Vagina (tissue), 2 donors: ENCODE measurements around the gene LRRC45. TPM values are rescaled to one million over a fixed set of nuclear protein-coding genes. Genes with fewer than 3 reads are reported as not detected.

ENCODE experiments used
- DNase-seq, 2 donors: peaks; one replicate each; pipeline ENCODE4 v3.0.0-alpha.2; 2017; ENCODE audit errors: extremely low spot score in 2 of 2
- H3K27ac ChIP-seq: fragments of 200-600 bp; sonication (generic); one replicate; pipeline ENCODE4 v1.5.1; 2019
- H3K27me3 ChIP-seq: fragments of 200-600 bp; sonication (generic); one replicate; pipeline ENCODE4 v1.5.1; 2019
- H3K36me3 ChIP-seq, 2 donors: fragments of 200-600 bp; sonication (generic); one replicate each; pipeline ENCODE4 v1.5.1; 2017 to 2019
- H3K4me1 ChIP-seq: fragments of 200-600 bp; sonication (generic); one replicate; pipeline ENCODE4 v1.5.1; 2019
- H3K4me3 ChIP-seq, 2 donors: fragments of 200-600 bp; sonication (generic); 1 replicate in 1 of 2; 2 replicates in 1 of 2; pipeline ENCODE4 v1.5.1; 2016 to 2019
- H3K9me3 ChIP-seq: fragments of 200-600 bp; sonication (generic); one replicate; pipeline ENCODE4 v1.5.1; 2019
- CTCF ChIP-seq, 3 experiments: fragments of 450-650 bp in 2 of 3; fragments of 200-600 bp in 1 of 3; sonication (generic) in 1 of 3; IDR thresholded peaks; one replicate each; pipeline ENCODE4 v1.5.1; 2017 to 2019; ENCODE audit warnings: antibody characterized with exemption in 3 of 3, mild to moderate bottlenecking in 2 of 3, moderate library complexity in 2 of 3
- POLR2A ChIP-seq, 2 donors: fragments of 450-650 bp; IDR thresholded peaks; one replicate each; pipeline ENCODE4 v1.6.1; 2017; ENCODE audit warnings: antibody characterized with exemption in 2 of 2, mild to moderate bottlenecking in 2 of 2, moderate library complexity in 2 of 2
- POLR2AphosphoS5 ChIP-seq, 2 donors: sonication (generic); formaldehyde crosslinking; IDR thresholded peaks; one replicate each; pipeline ENCODE4 v1.9.0; 2017; ENCODE audit warnings: antibody characterized with exemption in 2 of 2, mild to moderate bottlenecking in 2 of 2, low read depth in 1 of 2; ENCODE audit not compliant: insufficient read depth in 1 of 2
- intact Hi-C: fragments of 100-400 bp; cut with DNase I; formaldehyde crosslinking; loops from one replicate; pipeline ENCODE4 v1.15.1; 2023
- total RNA-seq: library from RNA; depleted of rRNA; stranded (reverse); fragments of >200 nt; gene quantifications from one replicate; pipeline ENCODE4 v1.2.3, GENCODE V29; 2016

The LRRC45 gene
- total RNA-seq, 1 donor from 2014 or later: 14.0 TPM

GRCh38 chr17:82010575-82011525 is 12.3 kb upstream of the LRRC45 start:
- Histone ChIP-seq H3K4me1 (peaks cover 49% of the 10 kb centered on the region), H3K27ac (no peak overlapping the region), H3K36me3 (no peaks in the 10 kb centered on the region), H3K9me3 (no peaks in the 10 kb centered on the region), H3K27me3 (no peaks in the 10 kb centered on the region), H3K4me3 (no peak overlapping the region)
- no peak for DNase-seq
- intact Hi-C loops: loop anchor here (5.0 kb wide), 1 partner anchor 49 kb away; the partner anchor contains the start of gene NOTUM
- TF ChIP-seq POLR2AphosphoS5 (IDR thresholded peaks at IDR 0.05; ENCODE audit: insufficient read depth in 1 of 2, low read depth in 1 of 2) (no peak), CTCF (IDR thresholded peaks at IDR 0.05) (no peak), POLR2A (IDR thresholded peaks at IDR 0.05) (no peak)

GRCh38 chr17:82011617-82012187 is 11.4 kb upstream of the LRRC45 start:
- intact Hi-C loops: loop anchor here (5.0 kb wide), 1 partner anchor 49 kb away; the partner anchor contains the start of gene NOTUM
- Histone ChIP-seq H3K4me3 (no peak overlapping the region), H3K9me3 (no peaks in the 10 kb centered on the region), H3K27me3 (no peaks in the 10 kb centered on the region), H3K36me3 (no peaks in the 10 kb centered on the region), H3K4me1 (peaks cover 40% of the 10 kb centered on the region), H3K27ac (no peak overlapping the region)
- no peak for DNase-seq
- TF ChIP-seq POLR2AphosphoS5 (IDR thresholded peaks at IDR 0.05; ENCODE audit: insufficient read depth in 1 of 2, low read depth in 1 of 2): no peak
- no peak for TF ChIP-seq POLR2A (IDR thresholded peaks at IDR 0.05)
- TF ChIP-seq CTCF (IDR thresholded peaks at IDR 0.05): no peak

- peak overlapping the region; percentile 75 for H3K27ac ChIP-seq
- no peak overlapping the region for H3K4me3 ChIP-seq
Measured at GRCh38 chr17:82012261-82012639, 10.9 kb upstream of the LRRC45 start.

GRCh38 chr17:82012640-82013295 is 10.3 kb upstream of the LRRC45 start:
- intact Hi-C loops: loop anchor here (5.0 kb wide), 1 partner anchor 50 kb away; the partner anchor contains the start of gene NOTUM
- TF ChIP-seq POLR2AphosphoS5 (IDR thresholded peaks at IDR 0.05; ENCODE audit: insufficient read depth in 1 of 2, low read depth in 1 of 2): no peak
- TF ChIP-seq CTCF (IDR thresholded peaks at IDR 0.05): no peak
- no peak for TF ChIP-seq POLR2A (IDR thresholded peaks at IDR 0.05)
- Histone ChIP-seq H3K27ac (peak overlapping the region; percentile 75), H3K27me3 (no peaks in the 10 kb centered on the region), H3K36me3 (no peaks in the 10 kb centered on the region), H3K9me3 (no peaks in the 10 kb centered on the region), H3K4me1 (peaks cover 33% of the 10 kb centered on the region), H3K4me3 (no peak overlapping the region)
- DNase-seq: no peak

More at GRCh38 chr17:82012261-82012639, 10.9 kb upstream of the LRRC45 start:
- H3K36me3 ChIP-seq: no peaks in the 10 kb centered on the region
- H3K9me3 ChIP-seq: no peaks in the 10 kb centered on the region
- peaks cover 35% of the 10 kb centered on the region for H3K4me1 ChIP-seq
- no peak for TF ChIP-seq CTCF (IDR thresholded peaks at IDR 0.05)
- no peak for TF ChIP-seq POLR2A (IDR thresholded peaks at IDR 0.05)
- no peak for TF ChIP-seq POLR2AphosphoS5 (IDR thresholded peaks at IDR 0.05; ENCODE audit: insufficient read depth in 1 of 2, low read depth in 1 of 2)
- DNase-seq: no peak
- no peaks in the 10 kb centered on the region for H3K27me3 ChIP-seq
- intact Hi-C loops: loop anchor here (5.0 kb wide), 1 partner anchor 50 kb away; the partner anchor contains the start of gene NOTUM
